Loucy (cell line): ENCODE data around the gene ZNF22.

Experiments
- EZH2phosphoT487 ChIP-seq: fragments of 200-600 bp; IDR thresholded peaks from 2 replicates; pipeline ENCODE4 v1.6.1; 2018; ENCODE audit warnings: antibody characterized with exemption, mild to moderate bottlenecking, moderate library complexity, borderline replicate concordance
- TF ChIP-seq, protein P1 (sequence below): fragments of 200-600 bp; sonication (generic); conservative IDR thresholded peaks from 2 replicates; pipeline ENCODE4 v1.5.1; 2014; ENCODE audit warnings: mild to moderate bottlenecking, antibody characterized with exemption, low read length

DNA sequence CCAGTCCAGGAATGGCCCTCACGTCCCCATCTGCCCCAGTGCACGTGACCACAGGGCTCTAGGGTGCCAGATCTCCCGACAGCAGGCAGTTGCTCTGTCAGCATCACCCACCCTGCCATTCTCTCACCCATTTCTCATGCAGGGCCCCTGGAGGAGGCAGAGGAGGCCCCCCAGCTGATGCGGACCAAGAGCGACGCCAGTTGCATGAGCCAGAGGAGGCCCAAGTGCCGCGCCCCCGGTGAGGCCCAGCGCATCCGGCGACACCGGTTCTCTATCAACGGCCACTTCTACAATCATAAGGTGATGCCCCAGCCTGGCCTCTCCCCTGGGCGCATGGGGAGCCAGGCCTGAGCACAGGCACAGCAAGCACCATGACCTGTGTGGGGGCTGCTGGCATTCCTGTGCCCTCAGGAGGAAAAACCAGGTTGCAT lies 16.0 kb upstream of the ZNF22 start:
- TF ChIP-seq, protein P1, sequence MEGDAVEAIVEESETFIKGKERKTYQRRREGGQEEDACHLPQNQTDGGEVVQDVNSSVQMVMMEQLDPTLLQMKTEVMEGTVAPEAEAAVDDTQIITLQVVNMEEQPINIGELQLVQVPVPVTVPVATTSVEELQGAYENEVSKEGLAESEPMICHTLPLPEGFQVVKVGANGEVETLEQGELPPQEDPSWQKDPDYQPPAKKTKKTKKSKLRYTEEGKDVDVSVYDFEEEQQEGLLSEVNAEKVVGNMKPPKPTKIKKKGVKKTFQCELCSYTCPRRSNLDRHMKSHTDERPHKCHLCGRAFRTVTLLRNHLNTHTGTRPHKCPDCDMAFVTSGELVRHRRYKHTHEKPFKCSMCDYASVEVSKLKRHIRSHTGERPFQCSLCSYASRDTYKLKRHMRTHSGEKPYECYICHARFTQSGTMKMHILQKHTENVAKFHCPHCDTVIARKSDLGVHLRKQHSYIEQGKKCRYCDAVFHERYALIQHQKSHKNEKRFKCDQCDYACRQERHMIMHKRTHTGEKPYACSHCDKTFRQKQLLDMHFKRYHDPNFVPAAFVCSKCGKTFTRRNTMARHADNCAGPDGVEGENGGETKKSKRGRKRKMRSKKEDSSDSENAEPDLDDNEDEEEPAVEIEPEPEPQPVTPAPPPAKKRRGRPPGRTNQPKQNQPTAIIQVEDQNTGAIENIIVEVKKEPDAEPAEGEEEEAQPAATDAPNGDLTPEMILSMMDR: no peak
- TF ChIP-seq EZH2phosphoT487: no peak
